Gastroesophageal sphincter (tissue), 3 donors: ENCODE measurements around the gene TMEM229A.

ENCODE experiments used
- CTCF ChIP-seq, 4 experiments: fragments of 200-600 bp in 2 of 4; fragments of 450-650 bp in 2 of 4; sonication (generic) in 1 of 4; IDR thresholded peaks; one replicate each; pipeline ENCODE4 v1.5.1; 2017 to 2019; ENCODE audit warnings: antibody characterized with exemption in 4 of 4, mild to moderate bottlenecking in 2 of 4, moderate library complexity in 2 of 4
- POLR2AphosphoS5 ChIP-seq: sonication (generic); formaldehyde crosslinking; IDR thresholded peaks from one replicate; pipeline ENCODE4 v1.6.1; 2017; ENCODE audit warnings: antibody characterized with exemption

- TF ChIP-seq CTCF (IDR thresholded peaks at IDR 0.05), result no peak
- TF ChIP-seq POLR2AphosphoS5, result no peak
Measured at GRCh38 chr7:124031406-124031805, 1.5 kb downstream of the TMEM229A start.
